NT2/D1 (cell line): ENCODE results near the gene TTC3.

Source experiments
- DNase-seq: peaks from one replicate; pipeline ENCODE4 v3.0.0-alpha.2; 2011; ENCODE audit warnings: low read depth, low spot score
- H3K27me3 ChIP-seq: 2 replicates; pipeline ENCODE4 v1.6.0; 2011; ENCODE audit warnings: mild to moderate bottlenecking; ENCODE audit not compliant: insufficient read length, insufficient read depth
- H3K36me3 ChIP-seq: 2 replicates; pipeline ENCODE4 v1.6.1; 2011; ENCODE audit warnings: mild to moderate bottlenecking, low read length, mixed read lengths; ENCODE audit not compliant: insufficient read depth, insufficient read length
- H3K4me1 ChIP-seq: 2 replicates; pipeline ENCODE4 v1.5.1; 2011; ENCODE audit not compliant: insufficient read depth, insufficient read length
- H3K4me3 ChIP-seq: 2 replicates; pipeline ENCODE4 v1.5.1; 2011; ENCODE audit warnings: low read depth; ENCODE audit not compliant: insufficient read length
- H3K9ac ChIP-seq: 2 replicates; pipeline ENCODE4 v1.6.0; 2011; ENCODE audit warnings: low read depth; ENCODE audit not compliant: insufficient read length
- H3K9me3 ChIP-seq: 2 replicates; pipeline ENCODE4 v1.5.1; 2011; ENCODE audit warnings: mild to moderate bottlenecking, low read length; ENCODE audit not compliant: insufficient read depth
- SUZ12 ChIP-seq: IDR thresholded peaks from 2 replicates; pipeline ENCODE4 v1.6.1; 2011; ENCODE audit not compliant: insufficient read length, insufficient read depth; ENCODE audit errors: extremely low read depth
- YY1 ChIP-seq: IDR thresholded peaks from 2 replicates; pipeline ENCODE4 v1.6.1; 2011; ENCODE audit not compliant: insufficient read length, insufficient read depth
- ZNF274 ChIP-seq: IDR thresholded peaks from 2 replicates; pipeline ENCODE4 v1.6.1; 2011; ENCODE audit warnings: mild to moderate bottlenecking, low read depth, low read length

The TTC3 gene

DNA sequence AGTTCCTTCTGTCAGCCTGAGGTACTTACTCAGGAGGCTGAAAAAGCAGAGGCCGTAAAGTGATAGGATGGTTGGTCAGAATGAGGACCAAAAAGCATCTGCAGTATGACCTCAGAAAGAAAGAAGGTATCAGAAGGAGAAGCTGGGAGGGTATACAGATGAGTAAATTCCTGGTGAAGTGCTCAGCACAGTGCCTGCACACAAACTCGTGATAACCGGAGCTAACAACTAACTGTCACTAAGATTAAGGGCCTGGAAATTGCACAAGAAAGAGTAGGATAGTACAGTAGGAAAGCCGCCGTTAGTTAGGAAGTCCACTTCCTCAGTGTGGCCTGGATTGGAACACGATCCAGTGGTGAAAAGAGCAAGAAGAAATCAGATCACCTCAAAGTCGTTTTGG, 131.5 kb downstream of the TTC3 start:
- H3K4me1 ChIP-seq: peaks cover 14% of the 10 kb centered on the region
- peaks cover 41% of the 10 kb centered on the region for H3K36me3 ChIP-seq
- TF ChIP-seq ZNF274 (no peak), YY1 (no peak), SUZ12 (no peak)
- no peaks in the 10 kb centered on the region for H3K9me3 ChIP-seq
- H3K4me3 ChIP-seq: no peak overlapping the region
- DNase-seq: no peak
- no peak overlapping the region for H3K9ac ChIP-seq
- H3K27me3 ChIP-seq: no peaks in the 10 kb centered on the region

DNA sequence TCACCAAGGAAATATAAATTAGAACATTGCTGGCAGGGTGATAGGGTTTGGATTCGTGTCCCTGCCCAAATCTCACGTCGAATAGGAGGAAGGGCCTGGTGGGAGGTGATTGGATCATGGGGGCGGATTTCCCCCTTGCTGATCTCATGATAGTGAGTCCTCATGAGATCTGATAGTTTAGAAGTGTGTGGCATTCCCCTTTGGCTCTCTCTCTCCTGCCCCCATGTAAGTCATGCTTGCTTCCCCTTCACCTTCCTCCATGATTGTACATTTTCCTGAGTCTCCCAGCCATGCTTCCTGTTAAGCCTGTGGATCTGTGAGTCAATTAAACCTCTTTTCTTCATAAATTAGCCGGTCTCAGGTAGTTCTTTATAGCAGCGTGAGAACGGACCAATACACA, 133.4 kb downstream of the TTC3 start:
- no peak for DNase-seq
- Histone ChIP-seq H3K4me1 (peaks cover 11% of the 10 kb centered on the region), H3K9me3 (peaks cover 15% of the 10 kb centered on the region), H3K36me3 (peaks cover 22% of the 10 kb centered on the region), H3K4me3 (no peak overlapping the region), H3K9ac (no peak overlapping the region), H3K27me3 (no peaks in the 10 kb centered on the region)
- TF ChIP-seq SUZ12 (no peak), ZNF274 (no peak), YY1 (no peak)

DNA sequence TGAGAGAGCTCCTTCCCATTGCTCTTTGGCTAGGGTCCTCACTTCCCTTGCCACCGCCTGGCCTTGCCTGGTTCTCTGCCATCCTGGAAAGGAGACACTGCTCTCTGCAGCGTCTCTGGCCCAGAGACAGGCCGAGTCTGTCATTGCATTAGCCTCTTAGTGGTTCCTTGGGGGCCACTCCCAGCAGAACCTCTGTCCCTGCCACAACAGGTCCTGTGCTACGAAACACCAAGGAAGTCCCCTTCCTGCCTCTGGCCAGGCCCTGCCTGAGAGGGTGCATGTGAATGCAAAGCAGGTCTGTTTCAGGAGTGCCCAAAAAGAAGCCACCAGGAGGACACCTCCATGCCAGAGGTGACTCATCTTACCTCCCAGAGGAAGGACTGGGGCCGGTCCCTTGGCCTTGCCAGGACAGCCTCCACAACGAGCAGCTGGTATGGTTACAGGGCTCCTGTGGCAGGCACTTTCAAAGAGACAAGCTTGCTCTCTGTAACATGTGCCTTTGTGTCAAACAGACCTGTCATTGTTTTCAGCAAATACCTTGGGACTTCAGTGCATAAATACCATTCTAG, 134.5 kb downstream of the TTC3 start:
- no peaks in the 10 kb centered on the region for H3K27me3 ChIP-seq
- no peak overlapping the region for H3K9ac ChIP-seq
- no peak overlapping the region for H3K4me3 ChIP-seq
- peaks cover 15% of the 10 kb centered on the region for H3K9me3 ChIP-seq
- TF ChIP-seq ZNF274 (no peak), SUZ12 (no peak), YY1 (no peak)
- no peak for DNase-seq
- peaks cover 11% of the 10 kb centered on the region for H3K4me1 ChIP-seq
- H3K36me3 ChIP-seq: peaks cover 12% of the 10 kb centered on the region

DNA sequence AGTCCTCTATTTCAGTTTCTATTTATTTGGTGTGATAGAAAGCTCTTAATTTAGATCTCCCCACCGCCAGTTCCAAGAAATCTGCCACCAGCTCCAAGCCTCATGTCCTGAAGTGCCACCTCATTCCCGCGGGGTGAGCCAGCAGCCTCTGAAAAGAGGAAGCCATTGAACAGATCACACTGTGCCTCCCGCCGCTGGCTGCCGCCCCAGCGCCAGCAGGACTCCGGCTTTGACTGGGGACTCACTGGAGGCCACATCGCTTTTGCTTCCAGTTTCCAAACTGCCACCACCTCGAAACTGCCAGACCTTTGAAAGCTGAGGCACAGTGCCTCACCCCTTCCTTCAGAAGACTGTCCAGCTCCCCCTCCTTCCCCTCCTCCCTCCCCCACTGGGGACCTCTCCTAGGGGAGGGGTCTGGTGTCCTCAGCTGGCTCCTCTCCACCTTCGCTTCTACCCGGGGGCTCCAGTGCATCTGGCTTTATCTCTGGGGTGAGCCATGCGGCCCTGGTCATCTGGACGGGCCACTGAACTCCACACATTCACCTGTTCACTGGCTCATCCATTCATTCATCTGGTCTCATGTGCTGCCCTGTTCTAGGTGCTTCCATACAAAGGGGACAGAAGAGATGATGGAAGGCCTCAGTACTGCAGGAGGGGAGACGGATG, 135.1 kb downstream of the TTC3 start:
- Histone ChIP-seq H3K36me3 (peaks cover 5% of the 10 kb centered on the region), H3K9me3 (peaks cover 15% of the 10 kb centered on the region), H3K9ac (no peak overlapping the region), H3K4me1 (peaks cover 11% of the 10 kb centered on the region), H3K4me3 (no peak overlapping the region), H3K27me3 (no peaks in the 10 kb centered on the region)
- TF ChIP-seq ZNF274 (no peak), SUZ12 (no peak), YY1 (no peak)
- no peak for DNase-seq

DNA sequence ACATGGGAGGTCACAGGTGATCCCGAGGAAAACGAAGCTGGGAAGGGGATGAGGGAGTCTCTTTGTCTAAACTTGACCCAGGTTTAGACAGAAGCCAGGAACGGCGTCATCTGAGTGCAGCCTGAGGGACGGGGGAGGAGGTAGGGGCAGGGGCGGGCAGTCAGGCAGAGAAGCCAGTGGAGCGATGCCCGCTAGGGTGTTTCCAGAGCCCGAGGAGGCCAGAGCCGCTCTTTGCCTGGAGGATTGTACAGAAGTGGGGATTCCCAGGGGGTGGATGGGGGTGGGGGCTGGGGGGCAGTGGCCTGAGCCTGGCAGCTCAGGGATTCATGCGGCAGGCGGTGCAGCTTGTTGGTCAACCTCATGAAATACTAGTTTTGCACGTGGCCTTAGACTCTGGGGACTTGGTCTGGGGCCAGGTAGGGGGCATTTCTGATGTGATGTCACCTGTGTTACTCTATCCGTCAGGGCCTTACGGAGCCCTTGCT, 135.7 kb downstream of the TTC3 start:
- Histone ChIP-seq H3K9ac (no peak overlapping the region), H3K9me3 (peaks cover 15% of the 10 kb centered on the region), H3K4me3 (no peak overlapping the region), H3K4me1 (peaks cover 11% of the 10 kb centered on the region), H3K27me3 (no peaks in the 10 kb centered on the region), H3K36me3 (peaks cover 3% of the 10 kb centered on the region)
- no peak for DNase-seq
- TF ChIP-seq SUZ12: no peak
- TF ChIP-seq ZNF274: no peak
- TF ChIP-seq YY1: no peak

DNA sequence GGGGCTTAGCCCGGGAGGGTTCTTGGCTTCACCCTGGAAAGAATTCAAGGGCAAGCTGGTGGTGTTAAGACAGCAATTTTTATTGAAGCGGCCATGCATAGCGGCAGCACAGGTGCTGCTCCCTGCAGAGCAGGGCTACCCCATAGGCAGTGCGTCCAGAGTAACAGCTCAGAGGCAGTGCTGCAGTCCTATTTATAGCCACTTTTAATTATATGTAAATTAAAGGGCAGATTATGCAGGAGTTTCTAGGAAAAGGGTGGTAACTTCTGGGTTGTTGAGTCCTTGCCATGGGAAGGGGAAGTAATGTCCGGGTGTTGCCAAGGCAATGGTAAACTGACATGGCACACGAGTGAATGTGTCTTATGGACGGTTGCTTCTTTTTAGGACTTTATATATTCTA, 137.1 kb downstream of the TTC3 start:
- Histone ChIP-seq H3K36me3 (no peaks in the 10 kb centered on the region), H3K27me3 (no peaks in the 10 kb centered on the region), H3K4me3 (no peak overlapping the region), H3K9ac (no peak overlapping the region), H3K9me3 (peaks cover 15% of the 10 kb centered on the region), H3K4me1 (peaks cover 11% of the 10 kb centered on the region)
- no peak for DNase-seq
- TF ChIP-seq SUZ12: no peak
- TF ChIP-seq ZNF274: no peak
- no peak for TF ChIP-seq YY1

DNA sequence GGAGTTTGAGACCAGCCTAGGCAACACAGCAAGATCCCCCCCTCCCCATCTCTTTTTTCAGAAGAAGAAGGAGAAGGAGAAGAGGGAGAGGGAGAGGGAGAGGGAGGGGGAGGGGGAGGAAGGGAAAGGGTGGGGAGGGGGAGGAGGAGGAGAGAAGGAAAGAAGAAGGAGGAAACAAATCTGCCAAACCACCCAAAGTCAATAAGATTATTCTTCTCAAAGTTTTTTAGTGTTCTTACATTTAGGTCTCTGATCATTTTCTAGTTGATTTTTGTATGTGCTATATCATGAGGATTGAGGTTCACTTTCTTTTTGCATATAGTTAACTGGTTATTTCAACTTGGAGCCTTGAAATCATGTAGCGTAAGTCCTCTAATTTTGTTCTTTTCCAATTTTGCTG, 137.7 kb downstream of the TTC3 start:
- Histone ChIP-seq H3K36me3 (no peaks in the 10 kb centered on the region), H3K9me3 (peaks cover 15% of the 10 kb centered on the region), H3K27me3 (no peaks in the 10 kb centered on the region), H3K9ac (no peak overlapping the region), H3K4me3 (no peak overlapping the region), H3K4me1 (peaks cover 11% of the 10 kb centered on the region)
- DNase-seq: no peak
- TF ChIP-seq SUZ12: no peak
- no peak for TF ChIP-seq YY1
- TF ChIP-seq ZNF274: no peak
